Body of pancreas (tissue), 4 donors: ENCODE results near the gene WDR49. TPM values are rescaled to one million over a fixed set of nuclear protein-coding genes. Genes with fewer than 3 reads are reported as not detected.

Experiments
- ATAC-seq: fragments of 150-250 bp; one replicate; pipeline ENCODE4 v1.9.1; 2016
- DNase-seq, 4 donors: peaks; one replicate each; pipeline ENCODE4 v3.0.0-alpha.2; 2019
- H3K27ac ChIP-seq, 4 donors: fragments of 200-600 bp; sonication (generic); 1 replicate in 3 of 4; 2 replicates in 1 of 4; pipeline versions ENCODE4 v1.5.1 to v1.6.1; 2016 to 2019; ENCODE audit warnings: mild to moderate bottlenecking in 1 of 4, mixed read lengths in 1 of 4, moderate library complexity in 1 of 4
- H3K27me3 ChIP-seq, 2 donors: fragments of 200-600 bp; sonication (generic); one replicate each; pipeline ENCODE4 v1.6.0; 2016; ENCODE audit warnings: mild to moderate bottlenecking in 1 of 2
- H3K36me3 ChIP-seq, 2 donors: fragments of 200-600 bp; sonication (generic); replicated peaks in 1 of 2; 2 replicates each; pipeline ENCODE4 v1.5.1; 2016; ENCODE audit warnings: low read depth in 2 of 2; ENCODE audit not compliant: insufficient read depth in 1 of 2
- H3K4me1 ChIP-seq: fragments of 200-600 bp; sonication (generic); one replicate; pipeline ENCODE4 v1.6.0; 2016
- H3K4me3 ChIP-seq, 2 donors: fragments of 200-600 bp; sonication (generic); 1 replicate in 1 of 2; 2 replicates in 1 of 2; pipeline ENCODE4 v1.5.1; 2016 to 2019
- H3K9me3 ChIP-seq, 3 donors: fragments of 200-600 bp; sonication (generic); 1 replicate in 2 of 3; 2 replicates in 1 of 3; pipeline ENCODE4 v1.5.1; 2016
- POLR2A ChIP-seq, 3 donors: fragments of 450-650 bp; IDR thresholded peaks; one replicate each; pipeline ENCODE4 v1.6.1; 2016; ENCODE audit warnings: antibody characterized with exemption in 3 of 3, mild to moderate bottlenecking in 2 of 3
- WGBS, 2 donors: methylation state at CpG; one replicate each; pipeline ENCODE4 v1.1.5; 2017; 5-methylcytosine and 5-hydroxymethylcytosine counted together
- intact Hi-C: fragments of 100-400 bp; cut with DNase I; formaldehyde crosslinking; loops from one replicate; pipeline ENCODE4 v1.15.1; 2023
- total RNA-seq, 2 donors: library from RNA; depleted of rRNA; stranded (reverse); fragments of >200 nt; gene quantifications; one replicate each; pipeline ENCODE4 v1.1.0, GENCODE V29; 2016
- TF ChIP-seq, protein P1 (sequence below), 7 experiments: fragments of 450-650 bp in 4 of 7; fragments of 200-600 bp in 3 of 7; sonication (generic) in 3 of 7; IDR thresholded peaks; one replicate each; pipeline ENCODE4 v1.5.1; 2016 to 2019; ENCODE audit warnings: antibody characterized with exemption in 7 of 7

The WDR49 gene
- total RNA-seq, 2 donors from 2014 or later, result 0.78 to 2.3 TPM

DNA sequence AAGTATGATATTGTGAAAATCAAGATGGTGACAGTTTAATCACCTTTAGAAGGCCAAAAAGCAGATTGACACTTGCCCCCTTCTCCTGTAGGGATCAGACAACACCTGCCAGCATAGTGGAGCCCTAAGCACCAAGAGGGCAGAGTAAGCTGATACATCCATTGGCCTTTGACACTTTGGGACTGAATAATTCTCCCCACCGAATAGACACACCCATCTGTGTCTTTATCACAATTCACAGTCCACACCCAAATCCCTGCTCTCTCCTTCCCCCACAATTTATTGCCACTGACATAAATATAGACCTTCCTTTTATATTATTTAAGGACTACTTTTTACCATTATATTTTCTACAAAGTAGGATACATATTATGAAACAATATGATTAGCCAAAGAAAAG lies 3.1 kb upstream of the WDR49 start:
- no peaks in the 10 kb centered on the region for H3K4me1 ChIP-seq
- intact Hi-C loops, result no loop called here
- H3K4me3 ChIP-seq, result no peak overlapping the region
- H3K27me3 ChIP-seq, result no peaks in the 10 kb centered on the region
- ATAC-seq, result no peak
- no peaks in the 10 kb centered on the region for H3K9me3 ChIP-seq
- H3K36me3 ChIP-seq, result no peaks in the 10 kb centered on the region
- no peak overlapping the region for H3K27ac ChIP-seq
- TF ChIP-seq POLR2A (IDR thresholded peaks at IDR 0.05), result no peak
- TF ChIP-seq, protein P1, sequence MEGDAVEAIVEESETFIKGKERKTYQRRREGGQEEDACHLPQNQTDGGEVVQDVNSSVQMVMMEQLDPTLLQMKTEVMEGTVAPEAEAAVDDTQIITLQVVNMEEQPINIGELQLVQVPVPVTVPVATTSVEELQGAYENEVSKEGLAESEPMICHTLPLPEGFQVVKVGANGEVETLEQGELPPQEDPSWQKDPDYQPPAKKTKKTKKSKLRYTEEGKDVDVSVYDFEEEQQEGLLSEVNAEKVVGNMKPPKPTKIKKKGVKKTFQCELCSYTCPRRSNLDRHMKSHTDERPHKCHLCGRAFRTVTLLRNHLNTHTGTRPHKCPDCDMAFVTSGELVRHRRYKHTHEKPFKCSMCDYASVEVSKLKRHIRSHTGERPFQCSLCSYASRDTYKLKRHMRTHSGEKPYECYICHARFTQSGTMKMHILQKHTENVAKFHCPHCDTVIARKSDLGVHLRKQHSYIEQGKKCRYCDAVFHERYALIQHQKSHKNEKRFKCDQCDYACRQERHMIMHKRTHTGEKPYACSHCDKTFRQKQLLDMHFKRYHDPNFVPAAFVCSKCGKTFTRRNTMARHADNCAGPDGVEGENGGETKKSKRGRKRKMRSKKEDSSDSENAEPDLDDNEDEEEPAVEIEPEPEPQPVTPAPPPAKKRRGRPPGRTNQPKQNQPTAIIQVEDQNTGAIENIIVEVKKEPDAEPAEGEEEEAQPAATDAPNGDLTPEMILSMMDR (IDR thresholded peaks at IDR 0.05), result no peak
- WGBS, 2 donors, result 54 to 58% methylated on average over 1 of the region's 1 CpG
- no peak for DNase-seq

DNA sequence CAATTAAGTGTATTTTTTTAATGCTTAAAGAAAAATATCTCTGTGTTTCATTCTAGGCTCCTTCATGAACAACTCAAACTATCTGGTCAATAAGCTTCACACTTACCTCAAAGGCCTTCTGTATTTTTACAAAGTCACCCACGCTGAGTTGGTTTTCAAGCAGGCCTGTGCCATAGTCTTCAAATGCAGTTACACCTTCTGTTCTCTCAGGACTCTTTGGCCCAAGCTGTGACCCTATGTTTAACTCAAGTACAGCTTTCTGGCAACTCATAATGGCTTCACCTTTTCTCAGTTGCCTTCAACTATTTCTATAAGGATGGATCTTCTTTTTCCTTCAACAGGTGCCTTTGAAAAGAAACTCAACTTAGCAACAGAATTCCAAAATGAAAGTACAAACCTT lies 587 bp downstream of the WDR49 start:
- TF ChIP-seq, protein P1 (IDR thresholded peaks at IDR 0.05), result no peak
- TF ChIP-seq POLR2A (IDR thresholded peaks at IDR 0.05), result no peak
- no peak for DNase-seq
- no peak for ATAC-seq

DNA sequence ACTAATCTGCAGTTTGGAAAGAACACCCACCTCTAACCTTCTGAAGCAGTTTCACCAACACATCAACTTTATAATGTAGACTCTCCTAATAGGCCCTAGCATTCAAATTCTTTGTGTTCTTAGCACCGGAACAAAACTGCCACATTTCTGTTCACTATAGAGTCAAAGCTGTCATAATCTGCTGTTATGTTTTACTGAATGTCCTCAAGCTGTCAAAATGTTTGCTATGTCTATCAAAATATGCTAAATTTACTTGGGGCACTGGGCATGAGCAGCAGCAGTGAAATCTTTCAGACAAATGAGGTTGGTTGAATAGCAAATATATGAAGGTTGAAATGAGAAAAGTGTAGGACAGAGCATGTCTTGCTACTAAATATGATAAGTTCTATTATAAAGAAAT lies 1.9 kb downstream of the WDR49 start:
- no peak overlapping the region for H3K27ac ChIP-seq
- ATAC-seq (no peak), DNase-seq (no peak)
- no peak overlapping the region for H3K4me3 ChIP-seq
- H3K4me1 ChIP-seq, result no peaks in the 10 kb centered on the region
- H3K9me3 ChIP-seq, result no peaks in the 10 kb centered on the region
- H3K36me3 ChIP-seq, result no peaks in the 10 kb centered on the region
- intact Hi-C loops, result no loop called here
- 20 to 45% methylated on average over 1 of the region's 1 CpG for WGBS, 2 donors
- H3K27me3 ChIP-seq, result no peaks in the 10 kb centered on the region
- TF ChIP-seq, protein P1 (IDR thresholded peaks at IDR 0.05), result no peak
- no peak for TF ChIP-seq POLR2A (IDR thresholded peaks at IDR 0.05)

More for the DNA sequence above, 587 bp downstream of the WDR49 start:
- no peak overlapping the region for H3K4me3 ChIP-seq
- H3K27ac ChIP-seq, result no peak overlapping the region
- no peaks in the 10 kb centered on the region for H3K27me3 ChIP-seq
- H3K9me3 ChIP-seq, result no peaks in the 10 kb centered on the region
- intact Hi-C loops, result no loop called here
- 50 to 72% methylated on average over 1 of the region's 1 CpG for WGBS, 2 donors
- H3K4me1 ChIP-seq, result no peaks in the 10 kb centered on the region
- H3K36me3 ChIP-seq, result no peaks in the 10 kb centered on the region

DNA sequence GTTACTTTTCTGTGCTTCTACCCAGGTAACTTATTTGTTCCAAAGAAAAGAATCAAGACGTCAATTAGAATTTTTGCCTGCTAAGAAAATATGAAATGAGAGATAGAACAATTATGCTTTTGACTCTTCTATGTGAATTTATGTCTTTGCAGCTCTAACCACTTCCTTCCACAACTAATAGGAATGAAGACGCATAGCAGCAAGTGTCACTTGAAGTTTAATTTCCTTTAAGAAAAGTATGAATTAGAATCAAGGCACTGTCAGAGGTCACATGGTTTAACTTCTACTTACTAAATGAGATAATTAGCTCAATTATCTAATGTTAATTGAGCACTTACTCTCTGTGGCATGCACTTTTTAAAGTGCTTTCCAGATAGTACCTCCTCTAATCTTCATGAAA lies 3.3 kb downstream of the WDR49 start:
- DNase-seq, result no peak
- no peaks in the 10 kb centered on the region for H3K9me3 ChIP-seq
- no peaks in the 10 kb centered on the region for H3K4me1 ChIP-seq
- H3K27me3 ChIP-seq, result no peaks in the 10 kb centered on the region
- H3K27ac ChIP-seq, result no peak overlapping the region
- intact Hi-C loops, result no loop called here
- ATAC-seq, result no peak
- H3K4me3 ChIP-seq, result no peak overlapping the region
- 81% methylated on average over 2 of the region's 2 CpGs for WGBS, 2 donors
- no peaks in the 10 kb centered on the region for H3K36me3 ChIP-seq
- no peak for TF ChIP-seq POLR2A (IDR thresholded peaks at IDR 0.05)
- TF ChIP-seq, protein P1 (IDR thresholded peaks at IDR 0.05), result no peak

DNA sequence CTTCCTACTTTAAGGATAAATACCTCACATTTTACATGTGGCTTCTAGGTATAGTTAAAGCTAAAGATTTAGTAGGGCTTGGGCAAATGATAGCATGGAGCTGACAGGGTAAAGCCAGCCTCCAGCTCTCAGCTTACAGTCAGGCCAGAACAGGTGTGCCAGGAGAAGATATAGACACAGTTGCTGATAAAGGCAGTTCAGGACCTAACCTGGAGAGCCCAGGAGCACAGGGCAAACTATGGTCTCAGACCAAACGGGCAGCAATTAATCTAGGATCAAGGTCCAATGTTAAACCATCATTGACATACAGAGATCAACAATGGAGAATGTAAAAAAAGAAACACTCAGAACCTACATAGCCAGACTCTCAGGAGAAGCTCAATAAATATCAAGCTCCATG lies 4.0 kb downstream of the WDR49 start:
- 23 to 33% methylated on average over 1 of the region's 1 CpG for WGBS, 2 donors
- no peak overlapping the region for H3K27ac ChIP-seq
- no peak for ATAC-seq
- H3K36me3 ChIP-seq, result no peaks in the 10 kb centered on the region
- no peak overlapping the region for H3K4me3 ChIP-seq
- TF ChIP-seq POLR2A (IDR thresholded peaks at IDR 0.05), result no peak
- TF ChIP-seq, protein P1 (IDR thresholded peaks at IDR 0.05), result no peak
- intact Hi-C loops, result no loop called here
- no peaks in the 10 kb centered on the region for H3K4me1 ChIP-seq
- no peaks in the 10 kb centered on the region for H3K27me3 ChIP-seq
- H3K9me3 ChIP-seq, result no peaks in the 10 kb centered on the region
- DNase-seq, result peak in 1 of 4 donors; percentile 7
